Tibial artery (tissue), 4 donors: ENCODE measurements around the gene CLK4.

ENCODE experiments used
- DNase-seq, 2 donors: peaks; one replicate each; pipeline ENCODE4 v3.0.0-alpha.2; 2019
- H3K27ac ChIP-seq, 2 donors: fragments of 200-600 bp; sonication (generic) in 1 of 2; 1 replicate in 1 of 2; 2 replicates in 1 of 2; pipeline ENCODE4 v1.5.1; 2018 to 2019; ENCODE audit warnings: mild to moderate bottlenecking in 1 of 2
- H3K27me3 ChIP-seq, 2 donors: fragments of 200-600 bp; sonication (generic) in 1 of 2; one replicate each; pipeline versions ENCODE4 v1.5.1 to v1.6.0; 2016 to 2019
- H3K36me3 ChIP-seq, 3 donors: fragments of 200-600 bp; sonication (generic) in 2 of 3; one replicate each; pipeline ENCODE4 v1.5.1; 2016 to 2019; ENCODE audit warnings: mild to moderate bottlenecking in 2 of 3
- H3K4me1 ChIP-seq, 4 donors: fragments of 200-600 bp; sonication (generic) in 2 of 4; 1 replicate in 3 of 4; 2 replicates in 1 of 4; pipeline ENCODE4 v1.5.1; 2016 to 2019
- H3K4me3 ChIP-seq, 2 donors: fragments of 200-600 bp; sonication (generic) in 1 of 2; 1 replicate in 1 of 2; 2 replicates in 1 of 2; pipeline ENCODE4 v1.5.1; 2018 to 2019; ENCODE audit warnings: mild to moderate bottlenecking in 2 of 2
- H3K9me3 ChIP-seq, 3 donors: fragments of 200-600 bp; sonication (generic) in 1 of 3; one replicate each; pipeline ENCODE4 v1.5.1; 2016 to 2019
- CTCF ChIP-seq, 2 experiments: fragments of 200-600 bp in 1 of 2; fragments of 450-650 bp in 1 of 2; IDR thresholded peaks; one replicate each; pipeline ENCODE4 v1.5.1; 2017 to 2019; ENCODE audit warnings: antibody characterized with exemption in 2 of 2, mild to moderate bottlenecking in 1 of 2, moderate library complexity in 1 of 2
- intact Hi-C: fragments of 100-400 bp; cut with DNase I; formaldehyde crosslinking; loops from one replicate; pipeline ENCODE4 v1.15.0; 2023; ENCODE audit warnings: low total_unique reads

The CLK4 gene

DNA sequence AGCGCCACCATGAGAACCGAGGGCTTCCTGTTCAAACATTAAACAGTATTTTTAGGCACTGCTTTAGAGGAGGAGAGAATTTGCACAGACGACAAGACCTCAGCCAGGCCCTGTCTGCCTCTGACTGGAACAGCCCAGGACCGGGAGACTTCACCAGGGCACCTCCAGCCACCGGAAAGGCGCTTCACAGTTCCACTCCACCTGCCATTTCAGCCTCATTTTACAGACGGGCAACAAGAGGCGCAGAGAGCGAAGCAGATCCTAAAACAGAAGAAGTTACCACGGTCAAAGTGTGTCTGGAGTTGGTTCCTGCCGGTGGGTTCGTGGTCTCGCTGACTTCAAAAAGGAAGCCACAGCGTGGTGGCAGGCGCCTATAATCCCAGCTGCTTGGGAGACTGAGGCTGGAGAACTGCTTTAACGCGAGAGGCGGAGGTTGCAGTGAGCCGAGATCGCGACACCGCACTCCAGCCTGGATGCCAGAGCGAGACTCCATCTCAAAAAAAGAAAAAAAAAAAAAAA lies 65.0 kb downstream of the CLK4 start:
- intact Hi-C loops = no loop called here
- no peak for TF ChIP-seq CTCF (IDR thresholded peaks at IDR 0.05)
- no peaks in the 10 kb centered on the region for H3K36me3 ChIP-seq
- DNase-seq = no peak
- H3K27me3 ChIP-seq = peaks cover 0 to 8% of the 10 kb centered on the region in 2 donors
- no peaks in the 10 kb centered on the region for H3K4me1 ChIP-seq
- no peak overlapping the region for H3K4me3 ChIP-seq
- no peaks in the 10 kb centered on the region for H3K9me3 ChIP-seq
- H3K27ac ChIP-seq = no peak overlapping the region

DNA sequence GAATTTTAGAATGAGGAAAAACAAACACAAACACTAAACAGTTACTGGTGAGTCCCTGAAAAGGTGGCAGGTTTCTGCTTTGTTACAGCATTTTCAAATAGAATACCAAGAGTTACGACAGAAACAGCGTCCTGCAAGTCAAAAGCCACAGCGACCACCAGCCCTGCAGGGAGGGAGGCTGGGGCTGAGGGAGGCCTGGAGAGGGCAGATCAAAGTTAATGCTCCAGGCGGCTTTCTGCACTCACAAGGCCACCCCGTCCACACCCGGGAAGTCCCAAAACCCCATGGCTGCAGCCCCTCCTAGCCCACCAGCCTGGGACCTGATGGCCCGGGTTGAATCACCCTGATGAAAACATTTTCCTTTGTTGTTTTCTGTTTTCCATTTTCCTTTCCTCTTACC lies 65.9 kb downstream of the CLK4 start:
- DNase-seq = no peak
- H3K36me3 ChIP-seq = no peaks in the 10 kb centered on the region
- no peaks in the 10 kb centered on the region for H3K9me3 ChIP-seq
- no peak for TF ChIP-seq CTCF (IDR thresholded peaks at IDR 0.05)
- no peaks in the 10 kb centered on the region for H3K4me1 ChIP-seq
- H3K27me3 ChIP-seq = peaks cover 0 to 8% of the 10 kb centered on the region in 2 donors
- intact Hi-C loops = no loop called here
- H3K27ac ChIP-seq = no peak overlapping the region
- no peak overlapping the region for H3K4me3 ChIP-seq

GRCh38 chr5:178557416-178557815 lies 69.4 kb downstream of the CLK4 start:
- Histone ChIP-seq H3K4me1 (no peaks in the 10 kb centered on the region), H3K9me3 (no peaks in the 10 kb centered on the region), H3K27me3 (peaks cover 0 to 5% of the 10 kb centered on the region in 2 donors), H3K4me3 (no peak overlapping the region), H3K27ac (no peak overlapping the region), H3K36me3 (no peaks in the 10 kb centered on the region)
- DNase-seq = no peak
- intact Hi-C loops = no loop called here
- no peak for TF ChIP-seq CTCF (IDR thresholded peaks at IDR 0.05)

DNA sequence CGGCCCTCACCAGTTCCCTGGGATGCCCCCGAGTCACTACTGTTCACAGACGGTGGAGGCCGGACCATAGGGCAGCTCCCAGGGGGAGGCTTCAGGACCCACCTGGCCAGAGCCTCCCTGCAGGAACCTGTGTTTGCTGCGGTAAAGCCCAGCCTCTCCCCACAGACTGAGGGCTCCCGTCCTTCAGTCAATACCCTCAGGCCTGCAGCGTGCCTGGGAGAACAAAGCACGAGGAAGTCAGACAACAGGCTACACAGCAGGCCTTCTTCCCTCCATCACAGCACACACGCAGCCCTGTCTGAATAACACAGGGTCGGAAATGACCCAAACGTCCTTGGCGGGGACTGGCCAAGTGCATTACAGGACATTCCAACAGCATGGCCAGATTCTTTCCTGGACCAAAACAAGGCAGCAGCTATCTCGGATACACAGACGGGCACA lies 71.1 kb downstream of the CLK4 start:
- intact Hi-C loops = no loop called here
- TF ChIP-seq CTCF (IDR thresholded peaks at IDR 0.05) = no peak
- peak in 1 of 2 donors; percentile 24 for DNase-seq

GRCh38 chr5:178555005-178555404 lies 71.8 kb downstream of the CLK4 start:
- H3K27ac ChIP-seq = no peak overlapping the region
- no peaks in the 10 kb centered on the region for H3K36me3 ChIP-seq
- DNase-seq = peak in 1 of 2 donors; percentile 4
- no peaks in the 10 kb centered on the region for H3K4me1 ChIP-seq
- H3K27me3 ChIP-seq = peaks cover 0 to 12% of the 10 kb centered on the region in 2 donors
- H3K4me3 ChIP-seq = no peak overlapping the region
- TF ChIP-seq CTCF (IDR thresholded peaks at IDR 0.05) = no peak
- intact Hi-C loops = no loop called here
- H3K9me3 ChIP-seq = no peaks in the 10 kb centered on the region

More for the DNA sequence above, 71.1 kb downstream of the CLK4 start:
- no peak overlapping the region for H3K4me3 ChIP-seq
- no peak overlapping the region for H3K27ac ChIP-seq
- no peaks in the 10 kb centered on the region for H3K9me3 ChIP-seq
- H3K36me3 ChIP-seq = no peaks in the 10 kb centered on the region
- peaks cover 0 to 12% of the 10 kb centered on the region in 2 donors for H3K27me3 ChIP-seq
- H3K4me1 ChIP-seq = no peaks in the 10 kb centered on the region

DNA sequence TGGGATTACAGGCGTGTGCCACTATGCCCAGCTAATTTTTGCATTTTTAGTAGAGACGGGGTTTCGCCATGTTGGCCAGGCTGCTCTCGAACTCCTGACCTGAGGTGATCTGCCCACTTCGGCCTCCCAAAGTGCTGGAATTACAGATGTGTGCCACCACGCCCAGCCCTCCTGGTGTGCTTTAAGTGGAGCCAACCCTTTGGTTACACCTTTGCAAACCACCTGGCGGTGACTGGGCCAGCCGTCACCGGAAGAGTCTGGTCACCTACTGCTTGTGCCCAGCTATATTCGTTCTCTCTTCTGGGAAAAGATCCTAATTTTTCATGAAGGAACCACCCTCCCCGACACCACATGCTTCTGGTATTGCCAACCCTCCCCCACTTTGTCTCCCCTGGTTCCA lies 72.5 kb downstream of the CLK4 start:
- DNase-seq = peak in 1 of 2 donors; percentile 23
- intact Hi-C loops = no loop called here
- no peak overlapping the region for H3K4me3 ChIP-seq
- peaks cover 0 to 12% of the 10 kb centered on the region in 2 donors for H3K27me3 ChIP-seq
- H3K4me1 ChIP-seq = no peaks in the 10 kb centered on the region
- no peak for TF ChIP-seq CTCF (IDR thresholded peaks at IDR 0.05)
- no peaks in the 10 kb centered on the region for H3K9me3 ChIP-seq
- no peaks in the 10 kb centered on the region for H3K36me3 ChIP-seq
- no peak overlapping the region for H3K27ac ChIP-seq
